Activated effector memory CD4-positive, alpha-beta T cell treated with Interleukin-2 at 50 U/mL for 16 hours (primary cell): Measurements from ENCODE around the gene CNTNAP2.

Source experiments
- DNase-seq: peaks from one replicate; pipeline ENCODE4 v3.0.0-alpha.2; 2020

Gene CNTNAP2

DNA sequence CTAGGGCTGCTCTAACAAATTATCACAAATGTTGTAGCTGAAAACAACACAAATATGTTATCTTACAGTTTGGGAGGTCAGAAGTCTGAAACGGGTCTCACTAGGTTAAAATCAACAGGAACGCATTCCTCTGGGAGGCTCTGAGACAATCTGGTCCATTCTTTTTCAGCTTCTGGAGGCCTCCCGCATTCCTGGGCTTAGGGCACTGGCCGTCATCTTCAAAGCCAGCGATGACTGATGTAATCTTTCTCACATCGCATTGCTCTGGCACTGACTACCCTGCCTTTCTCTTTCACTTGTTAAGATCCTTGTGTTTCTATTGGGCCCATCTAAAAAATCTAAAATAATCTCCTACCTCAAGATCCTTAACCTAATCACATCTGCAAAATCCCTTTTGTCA lies 1402.5 kb downstream of the CNTNAP2 start:
- no peak for DNase-seq

DNA sequence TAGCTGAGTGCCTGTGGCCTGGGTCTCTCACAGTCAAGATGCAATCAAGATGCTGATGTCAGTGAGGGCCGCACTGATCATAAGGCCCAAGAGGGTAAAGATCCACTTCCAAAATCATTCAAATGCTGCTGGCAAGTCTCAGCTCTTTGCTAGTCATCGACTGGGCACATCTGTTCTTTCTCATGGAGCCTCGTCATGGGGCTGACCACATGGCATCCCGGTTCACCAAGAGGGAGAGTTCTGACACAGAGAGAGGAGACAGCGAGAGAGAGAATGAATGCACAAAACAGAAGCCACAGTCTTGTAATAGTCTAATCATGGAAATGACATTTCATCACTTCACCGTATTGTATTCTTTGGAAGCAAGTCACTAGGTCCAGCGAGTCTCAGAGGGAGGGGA lies 1406.5 kb downstream of the CNTNAP2 start:
- DNase-seq = no peak

DNA sequence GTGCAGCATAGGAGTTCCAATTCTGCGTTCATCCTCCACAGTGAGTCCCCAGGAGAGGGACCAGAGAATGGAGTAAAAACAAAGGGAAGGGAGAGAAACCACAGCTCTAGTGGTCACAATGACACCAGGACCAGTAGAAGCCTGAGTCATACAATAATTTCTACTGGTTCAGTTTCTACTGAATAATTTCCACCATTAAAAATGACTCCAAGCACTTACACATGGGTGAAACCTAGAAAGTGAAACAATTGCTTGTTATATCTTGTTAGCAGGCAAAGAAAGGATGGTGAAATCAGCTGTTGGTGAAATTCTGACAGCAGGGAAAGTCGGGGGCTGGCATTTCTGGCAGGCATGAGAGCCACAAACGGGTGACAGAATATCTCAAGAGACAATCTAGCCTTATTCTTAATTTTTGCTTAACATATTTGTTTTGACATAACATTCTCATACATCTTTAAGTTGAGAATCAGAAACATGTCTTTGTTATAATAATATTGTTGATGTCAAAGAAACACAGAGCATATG lies 1408.2 kb downstream of the CNTNAP2 start:
- no peak for DNase-seq

DNA sequence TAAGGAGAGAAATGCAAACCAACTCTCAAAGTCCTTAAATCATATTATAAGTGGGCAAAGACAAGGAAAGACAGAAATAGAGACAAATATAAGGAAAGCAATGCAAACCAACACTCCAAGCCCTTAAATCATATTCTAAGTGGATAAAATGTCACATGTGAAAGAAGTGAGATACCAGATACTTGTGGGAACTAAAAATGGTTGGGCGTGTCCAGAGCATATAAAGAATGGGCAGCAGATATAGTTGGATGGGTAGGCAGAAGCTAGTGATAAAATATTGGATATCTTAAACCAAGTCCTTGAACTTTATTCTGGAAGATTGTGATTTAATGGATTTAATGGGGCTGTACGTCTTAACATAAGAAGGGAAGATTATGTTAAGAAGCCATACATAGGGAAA lies 1408.7 kb downstream of the CNTNAP2 start:
- DNase-seq = no peak

DNA sequence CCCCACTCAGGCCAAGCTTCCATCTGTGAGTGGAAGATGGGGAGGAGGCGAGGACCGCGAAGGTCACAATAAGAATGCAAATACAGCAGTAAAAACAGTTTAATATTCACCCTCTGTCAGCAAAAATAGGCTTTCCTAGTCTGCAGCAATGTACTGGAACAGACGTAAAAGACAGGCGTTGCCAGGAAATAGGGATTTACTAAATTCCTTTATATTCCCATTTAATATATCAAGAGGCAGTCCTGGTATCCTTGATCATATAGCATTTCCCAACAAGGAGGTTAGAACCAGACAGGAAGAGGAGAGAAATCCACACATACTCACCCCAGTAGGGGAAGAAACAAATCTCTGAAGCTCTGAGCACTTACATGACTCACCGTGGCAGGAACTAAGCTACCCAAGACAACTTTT lies 1419.1 kb downstream of the CNTNAP2 start:
- DNase-seq = no peak

DNA sequence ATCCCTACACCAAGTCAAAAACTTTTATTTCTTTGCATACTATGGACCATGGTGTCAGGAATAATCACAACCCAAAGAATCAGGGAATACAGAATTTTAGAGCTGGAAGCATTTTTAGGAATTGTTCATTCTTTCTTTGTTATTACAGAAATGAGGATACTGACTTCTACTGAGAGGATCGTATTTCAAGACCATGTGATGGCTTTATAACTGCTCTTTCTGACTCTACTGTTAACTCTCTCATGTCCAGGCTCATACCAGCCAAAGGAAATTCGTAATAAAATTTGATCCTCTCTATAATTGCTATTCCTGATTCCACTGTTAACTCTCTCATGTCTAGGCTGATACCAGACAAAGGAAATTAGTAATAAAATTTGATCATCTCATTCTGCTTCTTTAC lies 1423.1 kb downstream of the CNTNAP2 start:
- no peak for DNase-seq

DNA sequence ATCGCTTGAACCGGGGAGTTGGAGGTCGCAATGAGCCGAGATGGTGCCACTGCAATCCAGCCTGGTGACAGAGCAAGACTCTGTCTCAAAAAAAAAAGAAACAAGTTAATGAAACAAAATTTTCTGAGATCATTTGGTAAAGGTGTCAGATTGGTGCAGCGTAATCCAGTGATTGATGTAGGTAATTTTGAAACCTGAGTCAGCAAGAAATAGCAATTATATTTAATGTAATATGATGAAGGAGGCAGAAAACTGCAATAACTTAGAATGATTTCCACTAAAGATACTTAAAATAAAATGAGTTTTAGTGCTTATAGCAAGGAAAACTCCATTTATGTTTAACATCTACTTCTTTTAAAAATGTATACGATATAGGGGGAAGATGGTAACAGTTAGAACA lies 1424.1 kb downstream of the CNTNAP2 start:
- DNase-seq = no peak

DNA sequence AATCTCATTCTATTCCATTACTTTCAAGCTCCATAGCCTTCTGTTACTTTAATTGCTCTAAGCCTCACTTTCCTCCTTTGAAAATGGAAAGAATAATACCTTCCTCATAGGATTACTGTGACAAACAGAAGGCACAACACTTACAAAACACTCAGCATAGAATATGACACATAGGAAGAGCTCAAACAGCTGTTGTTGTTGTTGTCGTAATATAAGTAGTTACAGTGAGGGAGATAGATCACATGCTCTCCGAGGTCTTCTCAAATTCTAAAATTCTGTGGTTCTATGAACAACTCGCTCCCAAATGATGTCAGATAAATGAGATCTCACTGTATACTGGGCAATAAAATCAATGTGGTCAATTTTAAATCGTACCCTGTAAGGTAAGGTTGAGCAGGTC lies 1424.7 kb downstream of the CNTNAP2 start:
- no peak for DNase-seq

DNA sequence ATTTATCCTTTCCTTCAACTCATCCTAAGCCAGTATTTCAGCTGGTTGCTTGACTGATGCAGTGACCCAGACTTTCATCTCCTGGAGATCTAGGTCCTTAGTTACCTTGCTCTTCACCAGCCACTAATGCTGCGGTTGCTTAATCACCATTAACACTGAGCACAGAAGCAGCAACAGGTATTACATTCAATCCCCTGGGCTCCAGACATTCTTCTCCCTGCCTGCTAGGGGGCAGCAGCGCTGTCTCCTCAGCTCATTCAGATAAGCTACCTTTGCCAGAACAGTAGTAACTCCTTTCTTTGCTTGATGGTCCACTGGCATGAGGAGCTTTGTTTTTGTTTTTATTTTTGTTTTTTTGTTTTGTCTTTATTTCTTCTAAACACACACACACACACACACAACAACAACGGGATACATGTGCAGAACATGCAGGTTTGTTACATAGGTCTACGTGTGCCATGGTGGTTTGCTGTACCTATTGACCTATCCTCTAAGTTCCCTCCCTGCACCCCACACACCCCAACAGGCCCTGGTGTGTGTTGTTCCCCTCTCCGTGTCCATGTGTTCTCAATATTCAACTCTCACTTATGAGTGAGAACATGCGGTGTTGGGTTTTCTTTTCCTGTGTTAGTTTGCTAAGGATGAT lies 1430.8 kb downstream of the CNTNAP2 start:
- DNase-seq = no peak

DNA sequence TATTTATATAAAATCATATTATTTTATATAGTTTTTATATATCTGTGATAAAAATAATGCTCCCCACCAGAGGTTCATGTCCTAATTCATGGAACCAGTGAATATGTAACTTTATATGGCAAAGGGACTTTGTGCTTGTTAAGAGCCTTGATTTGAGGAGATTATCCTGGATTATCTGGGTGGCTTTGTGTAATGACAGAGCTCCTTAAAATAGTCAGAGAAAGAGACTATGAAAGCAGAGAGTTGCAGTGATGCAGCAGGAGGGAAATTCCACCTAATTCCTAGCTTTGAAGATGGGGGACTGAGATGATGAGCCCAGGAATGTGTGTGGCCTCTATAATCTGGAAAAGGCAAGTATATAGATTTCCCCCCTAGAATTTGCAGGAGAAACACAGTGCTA lies 1439.7 kb downstream of the CNTNAP2 start:
- DNase-seq = no peak

DNA sequence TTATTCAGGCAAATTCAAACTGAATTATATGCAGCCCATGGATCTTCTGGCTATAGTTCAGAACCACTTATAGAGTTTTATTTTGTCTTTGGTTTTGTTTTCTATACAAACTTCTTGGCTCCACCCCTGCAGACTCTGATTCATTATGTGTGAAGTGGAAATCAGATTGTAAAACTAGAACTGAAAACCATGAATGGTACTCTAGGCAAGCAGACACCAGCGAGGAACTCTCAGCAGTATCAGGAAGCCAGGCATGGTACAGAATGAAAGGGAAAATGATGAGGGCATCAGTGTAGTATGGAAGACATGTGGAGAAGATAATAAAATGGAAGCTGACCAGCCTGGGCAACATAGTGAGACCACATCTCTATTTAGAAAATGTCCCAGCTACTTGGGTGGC lies 1447.1 kb downstream of the CNTNAP2 start:
- DNase-seq = no peak

DNA sequence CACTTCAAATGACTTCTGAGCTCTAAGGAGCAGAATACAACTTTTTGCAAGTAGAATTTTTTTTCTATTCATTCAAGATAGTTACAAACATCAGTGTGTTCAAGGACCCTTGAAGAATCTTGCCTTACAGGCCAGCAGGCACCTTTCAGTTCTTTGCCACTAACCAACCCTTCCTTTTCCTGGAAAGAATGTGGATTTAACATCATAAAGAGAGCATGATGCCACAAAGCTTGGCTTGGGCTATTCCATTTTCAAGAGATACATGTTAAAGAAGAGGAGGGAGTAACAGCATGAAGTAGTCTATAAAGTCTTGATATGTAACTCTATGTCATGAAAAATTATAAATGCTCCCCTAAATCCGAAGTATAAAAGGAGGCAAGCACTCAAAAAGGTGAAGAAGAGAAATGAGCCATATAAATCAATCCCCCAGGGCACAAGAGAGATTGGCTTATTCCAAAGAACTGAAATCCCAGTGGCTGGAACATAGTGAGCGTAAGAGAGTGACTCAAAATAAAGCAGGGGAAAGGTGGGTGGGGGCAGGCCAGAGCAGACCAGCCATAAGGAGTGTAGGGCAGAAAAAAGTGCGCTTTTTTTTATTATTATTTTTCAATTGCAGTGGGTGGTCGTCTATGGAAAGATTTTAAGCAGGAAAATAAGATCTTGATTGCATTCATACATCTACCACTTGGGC lies 1448.3 kb downstream of the CNTNAP2 start:
- no peak for DNase-seq

DNA sequence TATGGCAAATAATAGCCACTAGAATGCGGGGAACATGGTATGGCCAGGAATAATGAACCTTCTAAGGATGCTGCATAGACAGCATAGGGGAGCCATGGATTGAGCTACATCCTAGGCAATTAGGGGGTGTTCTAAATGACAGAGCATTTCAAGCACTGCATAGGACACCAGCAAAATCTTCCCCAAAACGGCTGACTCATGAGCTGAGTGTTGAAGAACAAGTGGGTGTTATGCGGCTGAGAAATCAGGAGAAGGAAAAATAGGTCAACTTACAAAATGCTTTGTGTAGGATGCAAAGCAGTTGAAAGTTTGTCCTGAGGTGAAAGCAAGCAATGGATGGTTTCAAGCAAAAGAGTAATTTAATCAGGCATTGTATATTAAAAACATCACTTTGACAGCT lies 1450.4 kb downstream of the CNTNAP2 start:
- DNase-seq = no peak

DNA sequence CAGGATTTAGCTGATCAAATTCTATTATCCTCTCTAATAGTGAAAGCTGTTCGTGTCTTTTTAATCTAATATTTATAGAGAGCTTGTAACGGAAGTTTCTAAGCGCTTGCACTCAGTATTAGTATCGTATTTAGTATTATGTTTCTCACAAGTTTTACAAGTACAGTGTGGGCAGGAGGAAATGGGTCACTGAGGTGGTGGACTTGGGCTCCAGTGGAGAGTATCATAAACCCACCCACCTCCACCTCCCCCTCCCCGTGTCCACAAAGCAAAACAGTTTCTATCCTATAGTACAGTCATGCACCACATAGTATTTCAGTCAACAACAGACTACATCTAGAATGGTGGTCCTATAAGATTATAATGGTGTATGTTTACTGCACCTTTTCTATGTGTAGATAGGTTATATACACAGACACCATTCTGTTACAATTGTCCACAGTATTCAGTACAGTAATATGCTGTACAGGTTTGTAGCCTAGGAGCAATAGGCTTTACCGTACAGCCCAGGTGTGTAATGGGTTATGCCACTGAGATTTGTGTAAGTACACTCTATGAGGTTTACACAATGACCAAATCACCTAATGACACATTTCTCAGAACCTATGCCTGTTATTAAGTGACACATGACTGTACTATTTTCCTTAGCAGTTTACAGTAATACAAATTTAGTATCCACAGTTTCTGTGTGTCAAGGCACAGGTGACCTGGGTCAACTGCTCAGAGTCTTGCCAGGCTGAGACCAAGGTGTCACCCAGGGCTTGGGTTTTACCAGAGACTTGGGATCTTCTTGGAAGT lies 1452.7 kb downstream of the CNTNAP2 start:
- DNase-seq = no peak

DNA sequence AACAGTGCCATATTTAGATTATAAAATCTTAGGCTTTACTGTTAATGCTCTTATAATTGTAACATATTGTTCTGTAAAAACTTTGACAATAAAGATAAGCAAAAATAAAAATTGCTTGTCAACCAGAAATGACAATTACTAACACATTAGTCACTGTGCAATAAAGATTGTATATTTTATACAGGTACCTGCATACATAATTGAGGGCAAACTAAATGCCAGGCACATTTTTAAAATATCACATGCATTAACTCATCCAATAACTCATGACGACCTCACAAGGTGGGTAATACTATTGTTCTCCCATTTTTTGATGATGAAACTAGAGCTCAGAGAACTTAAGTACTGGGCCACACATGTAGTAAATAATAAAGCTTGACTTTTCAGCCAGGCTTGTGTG lies 1453.8 kb downstream of the CNTNAP2 start:
- no peak for DNase-seq

DNA sequence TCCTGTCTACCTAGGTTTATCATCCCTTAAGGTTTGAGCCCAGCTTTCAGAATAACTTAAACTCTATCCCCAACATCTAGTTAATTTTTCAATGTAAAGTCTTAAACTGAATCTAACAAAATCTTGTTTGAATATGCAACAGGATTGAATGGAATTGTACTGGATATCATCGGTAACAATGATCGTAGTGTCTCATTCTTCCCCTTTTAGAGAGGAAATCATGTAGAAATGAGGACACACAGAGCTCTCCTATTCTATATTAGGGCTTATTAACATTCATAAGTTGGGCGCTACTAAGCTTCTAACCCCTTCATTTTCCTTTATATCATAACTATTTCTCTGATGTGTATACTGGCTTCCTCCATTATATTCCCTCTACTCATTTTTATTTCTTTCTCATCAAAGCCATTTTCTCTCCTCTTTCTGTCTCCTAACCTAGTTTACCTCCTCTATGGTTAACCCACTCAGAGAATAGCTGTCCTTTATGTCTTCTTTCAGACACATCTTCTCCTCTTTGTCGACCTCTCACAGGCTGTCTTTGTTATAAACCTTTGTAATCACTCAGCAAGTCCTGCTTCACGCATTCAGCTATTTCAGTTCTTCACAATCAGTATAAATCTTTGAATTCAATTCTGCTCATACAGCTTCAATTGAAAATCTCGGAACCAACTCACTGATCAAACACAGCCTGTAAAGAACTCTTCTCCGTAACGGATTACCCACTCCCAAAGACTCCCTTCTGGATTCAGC lies 1455.0 kb downstream of the CNTNAP2 start:
- no peak for DNase-seq

DNA sequence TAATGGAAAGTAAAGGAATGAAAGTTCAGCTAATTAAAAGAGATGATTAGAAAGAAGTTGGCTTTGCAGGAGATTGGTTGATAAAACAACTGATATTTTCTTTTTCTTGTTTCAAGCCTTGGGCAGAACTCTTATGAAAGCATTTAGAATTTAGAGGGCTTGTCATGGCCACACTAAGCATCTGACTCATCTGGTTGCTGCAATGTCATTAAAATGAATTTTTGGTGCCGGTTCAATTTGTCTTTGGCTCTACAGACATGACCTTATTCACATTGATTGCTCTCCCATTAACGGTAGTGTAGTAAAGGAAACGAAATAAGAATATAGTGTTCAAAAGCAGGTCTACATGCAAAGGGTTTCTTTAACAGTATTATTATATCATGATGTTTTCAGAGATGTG lies 1461.6 kb downstream of the CNTNAP2 start:
- DNase-seq = no peak

DNA sequence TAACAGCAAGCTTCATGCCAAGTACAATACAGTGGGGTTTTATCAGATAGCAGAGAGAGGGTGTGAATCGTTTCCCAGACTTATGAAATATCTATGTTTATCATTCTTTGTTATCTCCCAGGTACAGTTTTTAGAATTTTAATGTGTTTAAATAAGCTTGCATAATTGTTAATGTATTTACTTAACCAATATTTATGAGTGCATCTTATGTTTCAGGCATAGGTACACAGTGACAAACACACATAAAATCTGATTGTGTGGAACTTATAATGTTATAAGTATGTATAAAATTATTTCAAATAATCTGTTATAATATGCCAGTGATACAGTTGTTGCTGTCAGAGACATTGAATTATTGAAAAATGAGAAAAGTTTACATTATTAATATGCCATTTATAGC lies 1462.5 kb downstream of the CNTNAP2 start:
- no peak for DNase-seq

DNA sequence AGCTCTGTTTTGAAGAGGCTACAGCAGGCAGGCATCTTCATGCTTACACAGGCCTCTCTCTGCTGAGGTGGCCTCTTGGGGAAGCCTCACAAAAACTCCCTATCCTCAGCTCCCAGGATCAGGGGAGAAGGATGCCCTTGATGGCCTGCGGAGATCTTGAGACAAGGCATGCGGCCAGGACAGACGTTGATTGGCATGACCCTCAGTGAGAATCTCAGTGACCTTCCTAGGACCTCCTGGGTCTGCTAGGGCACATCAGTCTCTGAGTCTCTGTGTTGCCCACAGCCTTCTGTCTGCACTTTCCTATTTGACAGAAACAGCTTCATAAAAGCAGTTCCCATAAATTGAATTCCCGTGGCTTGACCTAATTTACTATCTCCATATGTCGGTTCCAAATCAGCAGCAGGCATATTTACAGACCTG lies 1468.2 kb downstream of the CNTNAP2 start:
- DNase-seq = no peak

DNA sequence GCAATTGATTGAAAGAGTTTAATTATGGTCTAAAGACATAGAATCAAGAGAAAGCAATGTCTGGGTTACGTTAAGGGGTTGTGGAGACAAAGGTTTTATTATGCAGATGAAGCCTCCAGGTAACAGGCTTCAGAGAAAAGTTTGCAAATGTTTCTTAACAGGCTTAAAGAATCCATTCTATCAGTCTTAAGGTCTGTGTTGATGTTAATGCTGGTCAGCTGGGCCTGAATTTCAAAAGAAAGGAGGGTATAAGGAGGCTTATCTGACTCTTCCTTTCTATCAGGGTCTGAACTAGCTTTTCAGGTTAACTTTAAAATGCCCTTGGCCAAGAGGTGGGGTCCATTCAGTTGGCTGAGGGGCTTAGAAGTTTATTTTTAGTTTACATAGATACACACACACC lies 1469.5 kb downstream of the CNTNAP2 start:
- DNase-seq = no peak

DNA sequence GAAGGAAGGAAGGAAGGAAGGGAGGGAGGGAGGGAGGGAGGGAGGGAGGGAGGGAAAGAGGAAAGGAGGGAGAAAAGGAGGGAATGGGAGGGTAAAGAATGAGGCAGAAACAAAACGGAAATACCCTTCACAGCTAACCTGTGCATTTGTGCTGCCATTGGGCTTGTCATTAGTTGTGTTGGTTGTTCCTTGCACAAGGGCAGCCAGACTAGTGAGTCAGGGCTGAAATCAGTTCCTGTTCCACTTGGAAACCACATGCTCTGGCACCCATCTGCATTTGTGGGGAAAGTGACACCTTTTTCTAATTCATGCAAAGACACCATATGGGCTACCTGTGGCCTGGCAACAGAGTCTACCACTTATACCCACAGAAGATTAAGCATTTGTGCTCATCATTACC lies 1469.9 kb downstream of the CNTNAP2 start:
- no peak for DNase-seq

DNA sequence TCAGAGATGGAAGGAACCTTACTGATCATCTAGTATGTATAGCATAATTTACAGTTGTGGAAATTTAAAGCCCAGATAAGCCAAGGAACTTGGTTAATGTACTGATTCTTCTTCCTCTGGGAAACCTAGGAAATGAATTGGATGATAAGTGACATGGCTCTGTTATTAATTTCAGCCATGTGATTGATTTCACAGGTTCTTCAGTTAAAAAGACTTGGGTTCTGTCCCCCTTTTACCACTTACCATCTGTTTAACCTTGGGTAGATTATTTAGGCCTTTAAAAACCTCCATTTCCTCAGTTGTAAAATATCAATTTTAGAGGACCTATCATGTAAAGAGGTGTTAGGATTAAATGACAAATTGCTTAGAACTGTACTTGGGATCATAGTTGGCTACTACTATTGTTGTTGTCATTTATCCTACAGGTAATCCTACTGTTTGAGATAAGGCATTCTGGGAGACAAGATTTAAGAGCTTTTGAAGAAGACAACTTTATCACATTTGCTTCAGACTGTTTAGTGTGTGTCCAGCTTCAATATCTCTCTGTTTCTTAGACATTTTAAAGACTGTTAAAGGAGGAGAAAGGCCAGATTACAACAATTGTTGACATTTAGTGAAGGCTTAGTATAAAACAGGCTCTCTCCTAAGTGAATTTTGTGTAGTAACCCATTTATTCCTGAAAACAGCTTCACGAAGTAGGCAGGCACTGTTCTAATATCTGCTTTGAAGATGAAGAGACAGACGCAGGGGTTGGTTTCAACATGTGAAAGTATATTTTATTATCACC lies 1476.9 kb downstream of the CNTNAP2 start:
- DNase-seq = no peak
